Neuronal stem cell (in vitro differentiated cells): ENCODE data around the gene HDAC4.

Source experiments
- DNase-seq: peaks from one replicate; pipeline ENCODE4 v3.0.0-alpha.2; 2013; ENCODE audit warnings: low spot score
- H2AFZ ChIP-seq: one replicate; pipeline ENCODE4 v1.6.1; 2013; ENCODE audit warnings: mild to moderate bottlenecking, low read length, inconsistent platforms
- H2AK5ac ChIP-seq: 2 replicates; pipeline ENCODE4 v1.6.1; 2013; ENCODE audit warnings: low read depth, mild to moderate bottlenecking, inconsistent platforms, low read length, moderate library complexity, mixed read lengths
- H2BK120ac ChIP-seq: 2 replicates; pipeline ENCODE4 v1.6.1; 2013; ENCODE audit warnings: low read depth, mild to moderate bottlenecking, inconsistent platforms, low read length, moderate library complexity, mixed read lengths
- H2BK12ac ChIP-seq: one replicate; pipeline ENCODE4 v1.6.1; 2013; ENCODE audit warnings: low read length, inconsistent platforms
- H2BK15ac ChIP-seq: 2 replicates; pipeline ENCODE4 v1.6.1; 2013; ENCODE audit warnings: mild to moderate bottlenecking, low read length, inconsistent platforms, mixed read lengths
- H2BK5ac ChIP-seq: one replicate; pipeline ENCODE4 v1.6.1; 2013; ENCODE audit warnings: inconsistent platforms, mild to moderate bottlenecking, low read length, moderate library complexity
- H3K14ac ChIP-seq: one replicate; pipeline ENCODE4 v1.6.1; 2013; ENCODE audit warnings: low read length, inconsistent platforms
- H3K18ac ChIP-seq: 2 replicates; pipeline ENCODE4 v1.6.1; 2013; ENCODE audit warnings: low read length, inconsistent platforms
- H3K23ac ChIP-seq: 2 replicates; pipeline ENCODE4 v1.6.1; 2013; ENCODE audit warnings: low read depth, mild to moderate bottlenecking, mixed read lengths, low read length, inconsistent platforms; ENCODE audit not compliant: poor library complexity
- H3K27ac ChIP-seq: replicated peaks from 3 replicates; pipeline ENCODE4 v1.5.1; 2013; ENCODE audit warnings: low read length, inconsistent platforms
- H3K27me3 ChIP-seq, 3 experiments: 2 replicates each; pipeline ENCODE4 v1.6.1; 2013; ENCODE audit warnings: low read length in 3 of 3, mild to moderate bottlenecking in 2 of 3, inconsistent platforms in 1 of 3, low read depth in 1 of 3, mixed read lengths in 1 of 3, moderate library complexity in 1 of 3; ENCODE audit not compliant: control insufficient read depth in 3 of 3, insufficient read depth in 3 of 3
- H3K36me3 ChIP-seq, 2 donors: replicated peaks in 1 of 2; 2 replicates each; pipeline ENCODE4 v1.6.1; 2013; ENCODE audit warnings: low read length in 2 of 2; ENCODE audit not compliant: control insufficient read depth in 2 of 2, insufficient read depth in 2 of 2
- H3K4ac ChIP-seq: 2 replicates; pipeline ENCODE4 v1.6.1; 2013; ENCODE audit warnings: inconsistent platforms, mild to moderate bottlenecking, low read length, moderate library complexity
- H3K4me1 ChIP-seq, 2 donors: 1 replicate in 1 of 2; 2 replicates in 1 of 2; pipeline ENCODE4 v1.6.1; 2013; ENCODE audit warnings: low read length in 2 of 2, low read depth in 1 of 2; ENCODE audit not compliant: control insufficient read depth in 2 of 2, insufficient read depth in 1 of 2
- H3K4me2 ChIP-seq: one replicate; pipeline ENCODE4 v1.6.1; 2013; ENCODE audit warnings: mild to moderate bottlenecking, low read length, inconsistent platforms; ENCODE audit not compliant: insufficient read depth, poor library complexity, severe bottlenecking
- H3K4me3 ChIP-seq, 2 donors: 2 replicates each; pipeline ENCODE4 v1.5.1; 2013; ENCODE audit warnings: low read length in 2 of 2, mild to moderate bottlenecking in 2 of 2, inconsistent platforms in 1 of 2, moderate library complexity in 1 of 2
- H3K79me1 ChIP-seq: one replicate; pipeline ENCODE4 v1.6.1; 2013; ENCODE audit warnings: low read depth, mild to moderate bottlenecking, inconsistent platforms, low read length, moderate library complexity
- H3K9ac ChIP-seq: one replicate; pipeline ENCODE4 v1.6.1; 2013; ENCODE audit warnings: mild to moderate bottlenecking, low read depth, low read length, inconsistent platforms; ENCODE audit not compliant: poor library complexity
- H3K9me3 ChIP-seq, 2 donors: replicated peaks in 1 of 2; 2 replicates each; pipeline versions ENCODE3 to v1.6.1; 2013; ENCODE audit warnings: low read length in 2 of 2, mild to moderate bottlenecking in 2 of 2, inconsistent platforms in 1 of 2, low read depth in 1 of 2, mixed read lengths in 1 of 2, moderate library complexity in 1 of 2; ENCODE audit not compliant: control insufficient read depth in 2 of 2, insufficient read depth in 1 of 2
- H4K8ac ChIP-seq: one replicate; pipeline ENCODE4 v1.6.1; 2013; ENCODE audit warnings: low read depth, mild to moderate bottlenecking, inconsistent platforms, low read length, moderate library complexity
- H4K91ac ChIP-seq: one replicate; pipeline ENCODE4 v1.6.1; 2013; ENCODE audit warnings: low read length, low read depth, mild to moderate bottlenecking, inconsistent platforms; ENCODE audit not compliant: poor library complexity
- WGBS, 2 donors: extraction: QIAGEN DNeasy Blood & Tissue Kit; methylation state at CpG; one replicate each; pipeline ENCODE4 v1.1.7; 2013; ENCODE audit warnings: missing lambda C conversion rate in 2 of 2, mixed read lengths in 1 of 2; ENCODE audit not compliant: insufficient read length in 2 of 2, insufficient replicate concordance in 1 of 2; ENCODE audit errors: extremely low coverage in 2 of 2; 5-methylcytosine and 5-hydroxymethylcytosine counted together

Gene HDAC4

DNA sequence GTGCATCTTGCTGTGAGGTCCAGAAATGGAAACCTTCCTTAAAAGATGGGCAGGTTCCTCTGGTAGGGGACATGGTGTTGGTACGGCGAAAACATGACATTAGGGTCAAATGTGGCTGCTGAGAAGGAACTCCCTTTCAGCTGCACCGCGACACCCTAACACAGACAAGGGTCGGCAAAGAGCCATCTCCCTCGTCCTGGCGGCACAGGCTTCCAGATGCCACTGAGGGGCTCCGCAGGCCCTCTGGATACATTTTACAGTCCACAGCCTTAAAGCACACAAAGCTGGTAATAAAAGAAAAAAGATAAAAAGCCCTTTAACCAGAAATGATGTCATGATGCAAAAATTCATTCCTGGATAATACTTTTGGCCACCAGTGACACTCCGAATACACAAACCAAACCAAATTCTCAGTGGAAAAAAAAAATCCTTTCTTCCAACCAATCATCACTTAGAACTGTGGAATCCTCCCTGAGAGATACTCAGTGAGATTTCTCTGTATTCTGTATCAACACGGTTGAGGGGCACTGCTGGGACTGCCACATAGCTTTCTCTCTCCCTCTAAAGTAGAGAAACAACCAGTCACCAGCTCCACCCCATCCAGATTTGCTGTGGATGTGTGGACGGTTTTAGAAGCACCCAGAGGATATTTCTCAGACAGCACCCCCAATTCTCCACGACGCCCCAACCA lies 174.8 kb downstream of the HDAC4 start:
- no CpG with 5 or more reads among the region's 13 CpGs for whole genome bisulfite sequencing, 2 donors
- Histone ChIP-seq H4K91ac (no peak overlapping the region), H2BK12ac (no peak overlapping the region), H3K9ac (no peak overlapping the region), H3K36me3 (no peaks in the 10 kb centered on the region), H3K27me3 (no peaks in the 10 kb centered on the region), H3K4me3 (no peak overlapping the region), H3K18ac (no peak overlapping the region), H3K27ac (no peak overlapping the region), H2AFZ (no peak overlapping the region), H2BK5ac (no peak overlapping the region), H3K4me2 (no peak overlapping the region), H2BK15ac (no peak overlapping the region), H2AK5ac (no peak overlapping the region), H3K23ac (no peak overlapping the region), H3K79me1 (peaks cover 7% of the 10 kb centered on the region), H3K4me1 (peaks cover 2 to 21% of the 10 kb centered on the region in 2 donors), H4K8ac (no peak overlapping the region), H2BK120ac (no peak overlapping the region), H3K9me3 (no peaks in the 10 kb centered on the region), H3K14ac (no peak overlapping the region), H3K4ac (no peak overlapping the region)
- no peak for DNase-seq

GRCh38 chr2:239225371-239225851 lies 175.4 kb downstream of the HDAC4 start:
- no peak overlapping the region for H4K91ac ChIP-seq
- no peak overlapping the region for H3K14ac ChIP-seq
- no peaks in the 10 kb centered on the region for H3K36me3 ChIP-seq
- no peak overlapping the region for H3K4me3 ChIP-seq
- H2AFZ ChIP-seq: no peak overlapping the region
- no peak overlapping the region for H2BK12ac ChIP-seq
- peaks cover 2 to 21% of the 10 kb centered on the region in 2 donors for H3K4me1 ChIP-seq
- no peaks in the 10 kb centered on the region for H3K27me3 ChIP-seq
- no peaks in the 10 kb centered on the region for H3K9me3 ChIP-seq
- H3K9ac ChIP-seq: no peak overlapping the region
- no peak overlapping the region for H2BK5ac ChIP-seq
- no peak overlapping the region for H3K23ac ChIP-seq
- no peak overlapping the region for H4K8ac ChIP-seq
- no peak overlapping the region for H2BK15ac ChIP-seq
- H2BK120ac ChIP-seq: no peak overlapping the region
- no peak overlapping the region for H3K27ac ChIP-seq
- WGBS, 2 donors: no CpG with 5 or more reads among the region's 13 CpGs
- H3K18ac ChIP-seq: peak overlapping the region; percentile 41
- no peak overlapping the region for H2AK5ac ChIP-seq
- peaks cover 9% of the 10 kb centered on the region for H3K79me1 ChIP-seq
- H3K4ac ChIP-seq: no peak overlapping the region
- H3K4me2 ChIP-seq: no peak overlapping the region
- DNase-seq: no peak

GRCh38 chr2:239224955-239225354 lies 175.9 kb downstream of the HDAC4 start:
- H3K4ac ChIP-seq: no peak overlapping the region
- no peak overlapping the region for H2BK5ac ChIP-seq
- H2BK12ac ChIP-seq: no peak overlapping the region
- no peak overlapping the region for H3K4me2 ChIP-seq
- no peak overlapping the region for H2BK120ac ChIP-seq
- H3K36me3 ChIP-seq: no peaks in the 10 kb centered on the region
- no peaks in the 10 kb centered on the region for H3K27me3 ChIP-seq
- H3K18ac ChIP-seq: no peak overlapping the region
- no peaks in the 10 kb centered on the region for H3K9me3 ChIP-seq
- no CpG with 5 or more reads among the region's 2 CpGs for WGBS, 2 donors
- no peak overlapping the region for H3K9ac ChIP-seq
- peaks cover 9% of the 10 kb centered on the region for H3K79me1 ChIP-seq
- H2AFZ ChIP-seq: no peak overlapping the region
- no peak overlapping the region for H2BK15ac ChIP-seq
- peaks cover 2 to 21% of the 10 kb centered on the region in 2 donors for H3K4me1 ChIP-seq
- H2AK5ac ChIP-seq: no peak overlapping the region
- DNase-seq: no peak
- H3K14ac ChIP-seq: no peak overlapping the region
- H3K23ac ChIP-seq: no peak overlapping the region
- H3K27ac ChIP-seq: no peak overlapping the region
- no peak overlapping the region for H4K91ac ChIP-seq
- H3K4me3 ChIP-seq: no peak overlapping the region
- H4K8ac ChIP-seq: no peak overlapping the region

DNA sequence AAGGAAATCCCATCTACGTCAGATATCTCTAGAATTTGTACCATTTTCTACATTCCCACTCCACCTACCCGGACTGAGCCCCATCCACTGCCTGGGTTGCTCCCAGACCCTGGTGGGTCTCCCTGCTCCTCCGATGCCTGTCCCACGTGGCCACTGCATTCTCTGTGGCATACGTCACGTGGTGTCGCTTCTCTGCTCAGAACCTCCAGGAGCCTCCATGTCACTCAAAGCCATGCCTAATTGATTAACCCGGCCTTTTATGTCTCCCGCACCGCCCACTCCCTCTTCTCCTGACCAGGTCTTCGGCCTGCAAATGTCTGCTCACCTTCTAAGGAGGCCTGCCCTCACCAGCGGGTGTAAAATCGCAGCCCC lies 176.6 kb downstream of the HDAC4 start:
- H3K18ac ChIP-seq: no peak overlapping the region
- no CpG with 5 or more reads among the region's 13 CpGs for WGBS, 2 donors
- no peak overlapping the region for H3K4me3 ChIP-seq
- H2BK12ac ChIP-seq: no peak overlapping the region
- H3K9ac ChIP-seq: no peak overlapping the region
- no peak overlapping the region for H2BK5ac ChIP-seq
- no peak overlapping the region for H4K8ac ChIP-seq
- no peak overlapping the region for H3K4me2 ChIP-seq
- DNase-seq: no peak
- H3K36me3 ChIP-seq: no peaks in the 10 kb centered on the region
- no peak overlapping the region for H4K91ac ChIP-seq
- H2AK5ac ChIP-seq: no peak overlapping the region
- peaks cover 2 to 20% of the 10 kb centered on the region in 2 donors for H3K4me1 ChIP-seq
- no peak overlapping the region for H3K23ac ChIP-seq
- peaks cover 9% of the 10 kb centered on the region for H3K79me1 ChIP-seq
- no peak overlapping the region for H3K27ac ChIP-seq
- no peak overlapping the region for H2BK120ac ChIP-seq
- no peak overlapping the region for H2AFZ ChIP-seq
- H2BK15ac ChIP-seq: no peak overlapping the region
- no peak overlapping the region for H3K4ac ChIP-seq
- peaks cover 0 to 1% of the 10 kb centered on the region in 2 donors for H3K9me3 ChIP-seq
- H3K27me3 ChIP-seq: no peaks in the 10 kb centered on the region
- no peak overlapping the region for H3K14ac ChIP-seq
